Neural cell (in vitro differentiated cells): ENCODE data around the gene ALS2. TPM values are rescaled to one million over a fixed set of nuclear protein-coding genes. Genes with fewer than 3 reads are reported as not detected.

ENCODE experiments used
- H2AFZ ChIP-seq: fragments of 200-600, 300-800 bp; sonication (generic), shearing (Covaris generic); 2 replicates; pipeline ENCODE4 v1.6.0; 2014; ENCODE audit warnings: low read depth, mild to moderate bottlenecking, antibody characterized with exemption, low read length, moderate library complexity
- H3F3A ChIP-seq: fragments of 200-600 bp; shearing (Covaris generic); 2 replicates; pipeline ENCODE4 v1.6.1; 2016; ENCODE audit warnings: mild to moderate bottlenecking, moderate library complexity, mixed read lengths, antibody characterized with exemption, low read length; ENCODE audit not compliant: insufficient read depth, poor library complexity, severe bottlenecking
- H3K27ac ChIP-seq: fragments of 200-600, 300-800 bp; sonication (generic), shearing (Covaris generic); 2 replicates; pipeline ENCODE4 v1.5.1; 2014; ENCODE audit warnings: mild to moderate bottlenecking, low read length, moderate library complexity
- H3K27me3 ChIP-seq: fragments of 300-800, 200-600 bp; sonication (generic), shearing (Covaris generic); 2 replicates; pipeline ENCODE4 v1.6.0; 2014; ENCODE audit warnings: mild to moderate bottlenecking, low read depth, low read length, moderate library complexity; ENCODE audit not compliant: insufficient read depth
- H3K36me3 ChIP-seq: fragments of 300-800, 200-600 bp; sonication (generic), shearing (Covaris generic); 2 replicates; pipeline ENCODE4 v1.5.1; 2014; ENCODE audit warnings: mild to moderate bottlenecking, antibody characterized with exemption, low read length, moderate library complexity; ENCODE audit not compliant: insufficient read depth
- H3K4me2 ChIP-seq: fragments of 300-800, 200-600 bp; sonication (generic), shearing (Covaris generic); 2 replicates; pipeline ENCODE4 v1.6.0; 2014; ENCODE audit warnings: mild to moderate bottlenecking, low read length
- H3K4me3 ChIP-seq: fragments of 300-800, 200-600 bp; sonication (generic), shearing (Covaris generic); 2 replicates; pipeline ENCODE4 v1.5.1; 2014; ENCODE audit warnings: mild to moderate bottlenecking, low read length, moderate library complexity
- H3K79me2 ChIP-seq: fragments of 200-600 bp; shearing (Covaris generic); replicated peaks from 2 replicates; pipeline ENCODE4 v1.6.0; 2014; ENCODE audit warnings: mild to moderate bottlenecking, low read length, moderate library complexity; ENCODE audit not compliant: insufficient read depth
- H3K9ac ChIP-seq: fragments of 300-800, 200-600 bp; sonication (generic), shearing (Covaris generic); 2 replicates; pipeline ENCODE4 v1.6.1; 2016; ENCODE audit warnings: mild to moderate bottlenecking, low read length, mixed read lengths
- H3K9me2 ChIP-seq: fragments of 200-600 bp; shearing (Covaris generic); 2 replicates; pipeline ENCODE4 v1.6.1; 2016; ENCODE audit warnings: mild to moderate bottlenecking, low read length, mixed read lengths; ENCODE audit not compliant: insufficient read depth
- H3K9me3 ChIP-seq: fragments of 200-600, 300-800 bp; sonication (generic), shearing (Covaris generic); 2 replicates; pipeline ENCODE4 v1.6.1; 2016; ENCODE audit warnings: mild to moderate bottlenecking, mixed run types, low read length, moderate library complexity, mixed read lengths
- H4K20me1 ChIP-seq: fragments of 200-600 bp; shearing (Covaris generic); 2 replicates; pipeline ENCODE4 v1.6.1; 2016; ENCODE audit warnings: mild to moderate bottlenecking, mixed run types; ENCODE audit not compliant: insufficient read depth
- EP300 ChIP-seq: fragments of 450-650 bp; conservative IDR thresholded peaks from 2 replicates; pipeline ENCODE4 v1.6.1; 2014; ENCODE audit warnings: antibody characterized with exemption, mild to moderate bottlenecking, moderate library complexity; ENCODE audit not compliant: poor library complexity, severe bottlenecking
- EZH2 ChIP-seq: fragments of 200-600, 300-800 bp; shearing (Covaris generic), sonication (generic); IDR thresholded peaks from 2 replicates; pipeline ENCODE4 v1.6.1; 2014; ENCODE audit warnings: antibody characterized with exemption, low read length, borderline replicate concordance, mild to moderate bottlenecking; ENCODE audit not compliant: insufficient read depth, poor library complexity, severe bottlenecking
- MXI1 ChIP-seq: fragments of 450-650 bp; conservative IDR thresholded peaks from 2 replicates; pipeline ENCODE4 v1.6.1; 2014; ENCODE audit warnings: antibody characterized with exemption, mild to moderate bottlenecking; ENCODE audit not compliant: poor library complexity, severe bottlenecking
- POLR2AphosphoS5 ChIP-seq: IDR thresholded peaks from 2 replicates; pipeline ENCODE4 v1.6.1; 2012
- RAD21 ChIP-seq: fragments of 450-650 bp; conservative IDR thresholded peaks from 2 replicates; pipeline ENCODE4 v1.6.1; 2014; ENCODE audit warnings: antibody characterized with exemption, mild to moderate bottlenecking, moderate library complexity
- SMC3 ChIP-seq: fragments of 450-650 bp; conservative IDR thresholded peaks from 2 replicates; pipeline ENCODE4 v1.6.1; 2014; ENCODE audit warnings: antibody characterized with exemption, mild to moderate bottlenecking, moderate library complexity; ENCODE audit not compliant: poor library complexity
- TAF1 ChIP-seq: IDR thresholded peaks from 2 replicates; pipeline ENCODE4 v1.6.1; 2012; ENCODE audit warnings: low read depth
- polyA plus RNA-seq: library from polyadenylated mRNA; depleted of rRNA; stranded (reverse); fragments of >200 nt; gene quantifications from 2 replicates; pipeline ENCODE4 v1.2.3, GENCODE V29; 2014
- TF ChIP-seq, protein P1 (sequence below): fragments of 450-650 bp; IDR thresholded peaks from 2 replicates; pipeline ENCODE4 v1.5.1; 2014; ENCODE audit warnings: antibody characterized with exemption, mild to moderate bottlenecking, moderate library complexity; ENCODE audit not compliant: poor library complexity, severe bottlenecking
- TF ChIP-seq, protein P2 (sequence below): IDR thresholded peaks from 2 replicates; pipeline ENCODE4 v1.6.1; 2012; ENCODE audit warnings: borderline replicate concordance

ALS2 gene
- polyA plus RNA-seq, 1 donor from 2014 or later, result 26.3 TPM

DNA sequence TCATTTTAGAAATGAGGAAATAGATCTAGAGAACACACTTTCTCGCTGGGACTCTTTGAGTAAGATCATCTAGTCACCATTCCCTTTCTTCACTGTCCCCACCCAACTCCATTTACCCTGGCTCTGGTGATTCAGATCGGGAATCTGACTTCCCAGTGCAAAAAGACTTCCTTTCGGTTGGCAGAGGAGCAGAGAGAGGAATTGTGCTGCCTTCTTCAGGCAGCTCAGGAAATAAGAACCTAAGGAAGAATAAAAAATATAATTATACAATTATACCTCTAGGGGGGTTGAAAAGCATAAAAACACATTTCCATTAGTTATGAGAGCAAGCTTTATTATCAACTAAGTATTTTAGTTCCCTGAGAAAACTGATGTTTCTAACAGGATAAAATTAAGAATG is 73.0 kb downstream of the ALS2 start:
- no peak overlapping the region for H2AFZ ChIP-seq
- no peak overlapping the region for H3K4me2 ChIP-seq
- no peak overlapping the region for H3K4me3 ChIP-seq
- no peaks in the 10 kb centered on the region for H3K79me2 ChIP-seq
- peaks cover 11% of the 10 kb centered on the region for H3K36me3 ChIP-seq
- no peaks in the 10 kb centered on the region for H3K9me3 ChIP-seq
- H3K9ac ChIP-seq, result no peak overlapping the region
- no peaks in the 10 kb centered on the region for H3F3A ChIP-seq
- H4K20me1 ChIP-seq, result no peaks in the 10 kb centered on the region
- H3K27me3 ChIP-seq, result no peaks in the 10 kb centered on the region
- H3K27ac ChIP-seq, result no peak overlapping the region
- TF ChIP-seq RAD21, result no peak
- TF ChIP-seq TAF1, result no peak
- no peak for TF ChIP-seq EZH2
- no peak for TF ChIP-seq EP300
- TF ChIP-seq, protein P1, sequence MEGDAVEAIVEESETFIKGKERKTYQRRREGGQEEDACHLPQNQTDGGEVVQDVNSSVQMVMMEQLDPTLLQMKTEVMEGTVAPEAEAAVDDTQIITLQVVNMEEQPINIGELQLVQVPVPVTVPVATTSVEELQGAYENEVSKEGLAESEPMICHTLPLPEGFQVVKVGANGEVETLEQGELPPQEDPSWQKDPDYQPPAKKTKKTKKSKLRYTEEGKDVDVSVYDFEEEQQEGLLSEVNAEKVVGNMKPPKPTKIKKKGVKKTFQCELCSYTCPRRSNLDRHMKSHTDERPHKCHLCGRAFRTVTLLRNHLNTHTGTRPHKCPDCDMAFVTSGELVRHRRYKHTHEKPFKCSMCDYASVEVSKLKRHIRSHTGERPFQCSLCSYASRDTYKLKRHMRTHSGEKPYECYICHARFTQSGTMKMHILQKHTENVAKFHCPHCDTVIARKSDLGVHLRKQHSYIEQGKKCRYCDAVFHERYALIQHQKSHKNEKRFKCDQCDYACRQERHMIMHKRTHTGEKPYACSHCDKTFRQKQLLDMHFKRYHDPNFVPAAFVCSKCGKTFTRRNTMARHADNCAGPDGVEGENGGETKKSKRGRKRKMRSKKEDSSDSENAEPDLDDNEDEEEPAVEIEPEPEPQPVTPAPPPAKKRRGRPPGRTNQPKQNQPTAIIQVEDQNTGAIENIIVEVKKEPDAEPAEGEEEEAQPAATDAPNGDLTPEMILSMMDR, result no peak
- TF ChIP-seq, protein P2, sequence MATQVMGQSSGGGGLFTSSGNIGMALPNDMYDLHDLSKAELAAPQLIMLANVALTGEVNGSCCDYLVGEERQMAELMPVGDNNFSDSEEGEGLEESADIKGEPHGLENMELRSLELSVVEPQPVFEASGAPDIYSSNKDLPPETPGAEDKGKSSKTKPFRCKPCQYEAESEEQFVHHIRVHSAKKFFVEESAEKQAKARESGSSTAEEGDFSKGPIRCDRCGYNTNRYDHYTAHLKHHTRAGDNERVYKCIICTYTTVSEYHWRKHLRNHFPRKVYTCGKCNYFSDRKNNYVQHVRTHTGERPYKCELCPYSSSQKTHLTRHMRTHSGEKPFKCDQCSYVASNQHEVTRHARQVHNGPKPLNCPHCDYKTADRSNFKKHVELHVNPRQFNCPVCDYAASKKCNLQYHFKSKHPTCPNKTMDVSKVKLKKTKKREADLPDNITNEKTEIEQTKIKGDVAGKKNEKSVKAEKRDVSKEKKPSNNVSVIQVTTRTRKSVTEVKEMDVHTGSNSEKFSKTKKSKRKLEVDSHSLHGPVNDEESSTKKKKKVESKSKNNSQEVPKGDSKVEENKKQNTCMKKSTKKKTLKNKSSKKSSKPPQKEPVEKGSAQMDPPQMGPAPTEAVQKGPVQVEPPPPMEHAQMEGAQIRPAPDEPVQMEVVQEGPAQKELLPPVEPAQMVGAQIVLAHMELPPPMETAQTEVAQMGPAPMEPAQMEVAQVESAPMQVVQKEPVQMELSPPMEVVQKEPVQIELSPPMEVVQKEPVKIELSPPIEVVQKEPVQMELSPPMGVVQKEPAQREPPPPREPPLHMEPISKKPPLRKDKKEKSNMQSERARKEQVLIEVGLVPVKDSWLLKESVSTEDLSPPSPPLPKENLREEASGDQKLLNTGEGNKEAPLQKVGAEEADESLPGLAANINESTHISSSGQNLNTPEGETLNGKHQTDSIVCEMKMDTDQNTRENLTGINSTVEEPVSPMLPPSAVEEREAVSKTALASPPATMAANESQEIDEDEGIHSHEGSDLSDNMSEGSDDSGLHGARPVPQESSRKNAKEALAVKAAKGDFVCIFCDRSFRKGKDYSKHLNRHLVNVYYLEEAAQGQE, result no peak
- TF ChIP-seq MXI1, result no peak
- no peak for TF ChIP-seq POLR2AphosphoS5
- TF ChIP-seq SMC3, result no peak
- no peaks in the 10 kb centered on the region for H3K9me2 ChIP-seq

DNA sequence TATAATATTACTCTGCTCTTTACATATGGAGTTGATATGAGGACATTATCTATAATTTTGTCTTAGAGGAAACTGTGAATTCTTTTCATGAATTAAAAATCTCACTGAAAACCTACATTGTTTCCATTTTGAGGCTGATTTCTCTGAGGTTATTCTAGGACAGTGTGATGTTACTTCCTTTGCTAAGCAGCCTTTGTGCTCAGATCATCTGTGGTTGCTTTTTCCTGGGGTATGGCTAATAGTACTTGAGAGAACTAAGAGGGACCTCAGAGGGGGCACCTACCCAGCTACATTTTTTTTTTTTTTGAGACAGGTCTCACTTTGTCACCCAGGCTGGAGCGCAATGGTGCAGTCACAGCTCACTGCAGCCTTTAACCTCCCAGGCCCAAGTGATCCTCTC is 73.6 kb downstream of the ALS2 start:
- H3K9me2 ChIP-seq, result no peaks in the 10 kb centered on the region
- no peaks in the 10 kb centered on the region for H3K27me3 ChIP-seq
- TF ChIP-seq TAF1 (no peak), RAD21 (no peak), SMC3 (no peak), MXI1 (no peak), POLR2AphosphoS5 (no peak), EZH2 (no peak)
- TF ChIP-seq, protein P1, result no peak
- TF ChIP-seq, protein P2, result no peak
- no peaks in the 10 kb centered on the region for H3F3A ChIP-seq
- no peak overlapping the region for H3K4me3 ChIP-seq
- no peaks in the 10 kb centered on the region for H3K79me2 ChIP-seq
- H2AFZ ChIP-seq, result no peak overlapping the region
- H4K20me1 ChIP-seq, result no peaks in the 10 kb centered on the region
- H3K9me3 ChIP-seq, result no peaks in the 10 kb centered on the region
- no peak overlapping the region for H3K4me2 ChIP-seq
- peaks cover 11% of the 10 kb centered on the region for H3K36me3 ChIP-seq
- H3K9ac ChIP-seq, result no peak overlapping the region
- H3K27ac ChIP-seq, result no peak overlapping the region
